DMS114 treated with DMSO at 0.1 percent for 48 hours (cell line): Measurements from ENCODE around the gene CASKIN1.

Experiments
- DNase-seq: peaks from one replicate; lab custom pipeline; 2025; ENCODE audit not compliant: unreplicated experiment; lab: John Stamatoyannopoulos, UW

The CASKIN1 gene

GRCh38 chr16:2157480-2158261, 38.7 kb downstream of the CASKIN1 start:
- DNase-seq, result no peak

GRCh38 chr16:2156849-2157224, 39.6 kb downstream of the CASKIN1 start:
- DNase-seq, result no peak

GRCh38 chr16:2155977-2156848, 40.2 kb downstream of the CASKIN1 start:
- no peak for DNase-seq

GRCh38 chr16:2155091-2155950, 41.1 kb downstream of the CASKIN1 start, which contains the start of gene TRAF7:
Gene TRAF7 (plus strand): TSS chr16:2155782. CDS start chr16:2163921, 8,139 bp downstream.
- DNase-seq, result peak; percentile 99

GRCh38 chr16:2154533-2155090, 41.8 kb downstream of the CASKIN1 start:
- no peak for DNase-seq

- no peak for DNase-seq
Observed at GRCh38 chr16:2152695-2153506, 43.5 kb downstream of the CASKIN1 start.

GRCh38 chr16:2151188-2152091, 45.0 kb downstream of the CASKIN1 start:
- no peak for DNase-seq

- no peak for DNase-seq
Observed at GRCh38 chr16:2150418-2151187, 45.8 kb downstream of the CASKIN1 start.

GRCh38 chr16:2149630-2150417, 46.6 kb downstream of the CASKIN1 start:
- no peak for DNase-seq

- DNase-seq, result no peak
Observed at GRCh38 chr16:2148714-2149629, 47.4 kb downstream of the CASKIN1 start.

GRCh38 chr16:2147981-2148671, 48.3 kb downstream of the CASKIN1 start, which contains the start of gene RAB26:
Gene RAB26 (plus strand): TSS chr16:2148625. CDS start chr16:2148784, 159 bp downstream.
- DNase-seq, result no peak

- DNase-seq, result no peak
Observed at GRCh38 chr16:2147378-2147777, 49.0 kb downstream of the CASKIN1 start.

- no peak for DNase-seq
Observed at GRCh38 chr16:2145843-2146242, 50.6 kb downstream of the CASKIN1 start.

- no peak for DNase-seq
Observed at GRCh38 chr16:2143878-2144485, 52.4 kb downstream of the CASKIN1 start.
